HepG2 (cell line): ENCODE results near the gene NTF3. TPM values are rescaled to one million over a fixed set of nuclear protein-coding genes. Genes with fewer than 3 reads are reported as not detected.

Source experiments
- HOXD1 ChIP-seq: sonication (generic); formaldehyde crosslinking; IDR thresholded peaks from 2 replicates; pipeline ENCODE4 v1.5.0; 2020; ENCODE audit warnings: missing genetic modification reagents
- SNAI1 ChIP-seq: sonication (generic); formaldehyde crosslinking; IDR thresholded peaks from 2 replicates; pipeline ENCODE4 v1.5.0; 2020; ENCODE audit warnings: mild to moderate bottlenecking, missing genetic modification reagents, borderline replicate concordance
- TCF7 ChIP-seq: sonication (generic); IDR thresholded peaks from 2 replicates; pipeline ENCODE4 v1.6.1; 2016; ENCODE audit warnings: antibody characterized with exemption, low read depth
- polyA plus RNA-seq, 8 experiments: library from polyadenylated mRNA; depleted of rRNA in 3 of 8; stranded (reverse) in 7 of 8; unstranded in 1 of 8; fragments of >200 nt; fragmentation: Illumina TruSeq in 4 of 8; extraction: Trizol in 4 of 8; gene quantifications; 2 replicates each; pipeline versions ENCODE4 v1.2.1 to v1.2.3, GENCODE V29; 2011 to 2016; ENCODE audit warnings: low read depth in 4 of 8, missing spikeins in 1 of 8, mixed read lengths in 1 of 8; ENCODE audit not compliant: insufficient read depth in 1 of 8
- total RNA-seq, 5 experiments: library from RNA; depleted of rRNA; stranded (reverse); fragments of >200 nt; fragmentation: Illumina TruSeq; extraction: Trizol; gene quantifications; 2 replicates each; pipeline ENCODE4 v1.2.3, GENCODE V29; 2016; ENCODE audit warnings: low read depth in 1 of 5
- TF ChIP-seq, protein P1 (sequence below): sonication (generic); formaldehyde crosslinking; IDR thresholded peaks from 2 replicates; pipeline ENCODE4 v1.4.0; 2020; ENCODE audit warnings: missing genetic modification reagents, mild to moderate bottlenecking, borderline replicate concordance
- TF ChIP-seq, protein P2 (sequence below), 2 experiments: sonication (generic) in 1 of 2; formaldehyde crosslinking in 1 of 2; IDR thresholded peaks; 2 replicates each; pipeline versions ENCODE4 v1.4.0 to v1.6.1; 2016 to 2020; ENCODE audit warnings: borderline replicate concordance in 1 of 2, low read depth in 1 of 2, mild to moderate bottlenecking in 1 of 2, missing genetic modification reagents in 1 of 2

NTF3 gene
- total and polyA plus RNA-seq, 2 of the 13 experiments (the other 11 are each of a cell fraction or from before 2014, with no cell fraction given): not detected

DNA sequence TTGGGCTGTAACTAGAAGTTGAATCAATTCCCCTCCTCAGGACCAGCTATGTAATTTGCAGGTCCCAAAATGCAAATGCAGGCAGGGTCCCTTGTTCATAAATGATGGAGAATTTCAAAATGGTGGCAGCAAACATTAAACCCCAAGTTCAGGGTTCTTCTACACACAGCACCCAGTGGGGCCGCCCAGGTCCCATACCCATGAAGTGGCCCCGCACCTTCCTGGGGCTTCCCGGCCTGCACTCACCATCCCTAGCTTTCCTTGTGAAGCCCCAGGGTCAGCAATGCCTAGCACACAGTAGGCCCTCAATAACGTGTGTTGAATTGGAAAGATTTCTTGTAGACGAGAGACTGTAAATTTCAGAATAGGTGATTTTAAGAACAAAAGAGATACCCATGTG, 76.0 kb downstream of the NTF3 start (continued):
- no peak for TF ChIP-seq TCF7
- TF ChIP-seq, protein P1, sequence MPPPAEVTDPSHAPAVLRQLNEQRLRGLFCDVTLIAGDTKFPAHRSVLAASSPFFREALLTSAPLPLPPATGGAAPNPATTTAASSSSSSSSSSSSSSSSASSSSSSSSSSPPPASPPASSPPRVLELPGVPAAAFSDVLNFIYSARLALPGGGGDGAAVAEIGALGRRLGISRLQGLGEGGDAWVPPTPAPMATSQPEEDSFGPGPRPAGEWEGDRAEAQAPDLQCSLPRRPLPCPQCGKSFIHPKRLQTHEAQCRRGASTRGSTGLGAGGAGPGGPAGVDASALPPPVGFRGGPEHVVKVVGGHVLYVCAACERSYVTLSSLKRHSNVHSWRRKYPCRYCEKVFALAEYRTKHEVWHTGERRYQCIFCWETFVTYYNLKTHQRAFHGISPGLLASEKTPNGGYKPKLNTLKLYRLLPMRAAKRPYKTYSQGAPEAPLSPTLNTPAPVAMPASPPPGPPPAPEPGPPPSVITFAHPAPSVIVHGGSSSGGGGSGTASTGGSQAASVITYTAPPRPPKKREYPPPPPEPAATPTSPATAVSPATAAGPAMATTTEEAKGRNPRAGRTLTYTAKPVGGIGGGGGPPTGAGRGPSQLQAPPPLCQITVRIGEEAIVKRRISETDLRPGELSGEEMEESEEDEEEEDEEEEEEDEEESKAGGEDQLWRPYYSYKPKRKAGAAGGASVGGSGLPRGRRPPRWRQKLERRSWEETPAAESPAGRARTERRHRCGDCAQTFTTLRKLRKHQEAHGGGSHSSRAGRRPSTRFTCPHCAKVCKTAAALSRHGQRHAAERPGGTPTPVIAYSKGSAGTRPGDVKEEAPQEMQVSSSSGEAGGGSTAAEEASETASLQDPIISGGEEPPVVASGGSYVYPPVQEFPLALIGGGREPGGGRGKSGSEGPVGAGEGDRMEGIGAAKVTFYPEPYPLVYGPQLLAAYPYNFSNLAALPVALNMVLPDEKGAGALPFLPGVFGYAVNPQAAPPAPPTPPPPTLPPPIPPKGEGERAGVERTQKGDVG (CRISPR knock-in tag): no peak
- TF ChIP-seq HOXD1 (CRISPR knock-in tag): no peak
- TF ChIP-seq, protein P2, sequence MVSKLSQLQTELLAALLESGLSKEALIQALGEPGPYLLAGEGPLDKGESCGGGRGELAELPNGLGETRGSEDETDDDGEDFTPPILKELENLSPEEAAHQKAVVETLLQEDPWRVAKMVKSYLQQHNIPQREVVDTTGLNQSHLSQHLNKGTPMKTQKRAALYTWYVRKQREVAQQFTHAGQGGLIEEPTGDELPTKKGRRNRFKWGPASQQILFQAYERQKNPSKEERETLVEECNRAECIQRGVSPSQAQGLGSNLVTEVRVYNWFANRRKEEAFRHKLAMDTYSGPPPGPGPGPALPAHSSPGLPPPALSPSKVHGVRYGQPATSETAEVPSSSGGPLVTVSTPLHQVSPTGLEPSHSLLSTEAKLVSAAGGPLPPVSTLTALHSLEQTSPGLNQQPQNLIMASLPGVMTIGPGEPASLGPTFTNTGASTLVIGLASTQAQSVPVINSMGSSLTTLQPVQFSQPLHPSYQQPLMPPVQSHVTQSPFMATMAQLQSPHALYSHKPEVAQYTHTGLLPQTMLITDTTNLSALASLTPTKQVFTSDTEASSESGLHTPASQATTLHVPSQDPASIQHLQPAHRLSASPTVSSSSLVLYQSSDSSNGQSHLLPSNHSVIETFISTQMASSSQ (IDR thresholded peaks at IDR 0.05; ENCODE audit: low read depth): no peak
- TF ChIP-seq, protein P2 (CRISPR knock-in tag; IDR thresholded peaks at IDR 0.05; ENCODE audit: borderline replicate concordance): no peak
- TF ChIP-seq SNAI1 (CRISPR knock-in tag): no peak
